Activated naive CD4-positive, alpha-beta T cell (primary cell): Measurements from ENCODE around the gene GUCY2C.
A peak's percentile ranks its signal among the peaks of the same experiment; 100 is the strongest.
"Not testable (repeated sequence)": the region's sequence is repeated elsewhere in the genome, so short reads cannot be mapped to it uniquely, and the experiment has no call there.

Experiments used
- DNase-seq, 4 experiments: peaks; one replicate each; lab custom pipeline; 2025; lab: John Stamatoyannopoulos, UW

GUCY2C gene

DNA sequence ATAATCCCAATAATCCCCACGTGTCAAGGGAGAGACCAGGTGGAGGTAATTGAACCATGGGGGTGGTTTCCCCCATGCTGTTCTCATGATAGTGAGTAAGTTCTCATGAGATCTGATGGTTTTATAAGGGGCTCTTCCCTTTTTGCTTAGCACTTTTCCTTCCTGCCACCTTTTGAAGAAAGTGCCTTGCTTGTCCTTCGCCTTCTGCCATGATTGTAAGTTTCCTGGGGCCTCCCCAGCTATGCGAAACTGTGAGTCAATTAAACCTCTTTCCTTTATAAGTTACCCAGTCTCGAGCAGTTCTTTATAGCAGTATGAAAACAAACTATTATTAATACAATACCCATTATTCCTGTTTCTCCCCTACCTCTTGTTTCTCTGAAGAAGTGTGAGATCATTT lies 14.2 kb downstream of the GUCY2C start:
- DNase-seq: not testable (repeated sequence)

DNA sequence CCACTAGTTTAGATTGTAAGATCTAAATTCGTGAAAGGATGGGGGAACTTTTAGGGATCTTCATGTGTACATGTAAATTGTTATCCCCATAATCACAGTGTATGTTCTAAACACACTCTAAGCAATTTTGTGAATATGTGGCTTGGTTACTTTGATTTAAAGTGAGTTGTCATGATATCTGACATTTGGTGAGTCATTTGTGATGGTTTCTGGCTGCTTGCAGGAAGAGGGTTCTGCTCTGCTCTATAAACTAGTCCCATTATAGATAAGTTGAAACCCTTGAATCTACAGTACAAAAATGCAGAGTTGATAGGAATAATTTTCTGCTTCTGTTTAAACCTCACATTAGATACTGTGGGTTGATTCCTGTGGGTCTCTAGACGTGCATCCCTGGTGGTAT lies 14.8 kb downstream of the GUCY2C start:
- DNase-seq: no peak

DNA sequence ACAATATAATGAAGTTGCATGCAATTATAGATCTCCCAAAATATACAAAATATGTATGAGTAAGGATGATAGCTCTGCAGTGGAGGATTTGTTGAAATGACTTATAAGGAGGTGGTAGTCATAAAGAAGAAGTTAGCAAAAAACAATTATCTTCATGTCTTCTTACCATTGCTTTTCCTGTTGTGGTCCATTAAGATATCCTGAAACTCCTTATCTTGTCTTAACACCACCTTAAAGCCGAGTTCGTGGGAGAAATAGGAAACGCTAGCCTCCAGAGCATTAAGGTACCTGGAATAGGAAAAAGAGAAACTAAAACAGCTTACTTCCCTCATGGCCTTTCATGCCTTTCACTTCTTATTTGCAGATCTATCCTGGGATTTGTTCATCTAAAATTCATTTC lies 15.2 kb downstream of the GUCY2C start:
- DNase-seq: no peak

DNA sequence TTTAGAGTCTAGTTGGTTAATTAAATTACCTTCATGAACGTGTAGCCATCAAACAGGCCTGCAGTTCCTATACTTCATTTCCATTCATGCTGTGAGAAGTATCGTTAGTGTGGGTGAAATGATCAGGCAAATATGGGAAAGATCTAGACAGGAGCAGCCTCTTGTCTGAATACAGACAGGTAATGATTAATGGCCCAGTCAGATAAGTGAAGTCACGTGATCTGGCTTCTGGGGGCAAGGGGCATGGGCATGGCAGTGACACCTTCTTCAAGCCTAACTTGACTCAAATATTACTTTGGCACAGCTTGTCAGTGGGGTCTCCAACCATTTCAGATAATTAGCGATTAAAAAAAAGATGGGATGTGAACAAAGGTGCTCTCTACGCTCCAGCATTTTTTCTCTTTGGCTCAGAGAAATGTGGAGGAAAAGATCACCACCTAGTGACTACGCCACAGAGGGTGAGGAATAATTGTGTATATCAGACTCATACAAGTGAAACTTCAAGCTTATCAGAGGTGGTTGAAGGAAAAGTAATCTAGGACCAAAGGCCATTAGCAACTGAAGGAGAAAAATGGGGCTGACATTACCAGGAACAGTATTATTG lies 17.8 kb downstream of the GUCY2C start:
- DNase-seq: no peak

DNA sequence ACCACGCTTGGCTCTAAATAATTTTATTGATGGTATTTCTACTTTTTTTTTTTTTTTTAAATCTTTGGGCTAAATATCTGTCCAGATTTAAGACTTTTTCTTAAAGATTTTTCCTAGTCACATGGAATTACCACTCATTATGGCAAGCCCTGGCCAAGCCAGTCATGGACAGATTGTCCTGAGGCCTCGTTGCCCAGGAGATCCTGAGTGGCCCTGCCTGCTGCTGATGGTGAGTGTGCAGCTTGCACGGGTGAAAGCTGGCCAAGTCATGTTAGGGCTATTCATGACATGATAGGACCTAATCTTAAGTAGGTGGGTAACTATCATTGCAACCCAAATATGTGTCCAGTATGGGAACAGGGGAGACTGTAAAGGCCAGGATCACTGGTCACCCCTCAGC lies 27.8 kb downstream of the GUCY2C start:
- no peak for DNase-seq

DNA sequence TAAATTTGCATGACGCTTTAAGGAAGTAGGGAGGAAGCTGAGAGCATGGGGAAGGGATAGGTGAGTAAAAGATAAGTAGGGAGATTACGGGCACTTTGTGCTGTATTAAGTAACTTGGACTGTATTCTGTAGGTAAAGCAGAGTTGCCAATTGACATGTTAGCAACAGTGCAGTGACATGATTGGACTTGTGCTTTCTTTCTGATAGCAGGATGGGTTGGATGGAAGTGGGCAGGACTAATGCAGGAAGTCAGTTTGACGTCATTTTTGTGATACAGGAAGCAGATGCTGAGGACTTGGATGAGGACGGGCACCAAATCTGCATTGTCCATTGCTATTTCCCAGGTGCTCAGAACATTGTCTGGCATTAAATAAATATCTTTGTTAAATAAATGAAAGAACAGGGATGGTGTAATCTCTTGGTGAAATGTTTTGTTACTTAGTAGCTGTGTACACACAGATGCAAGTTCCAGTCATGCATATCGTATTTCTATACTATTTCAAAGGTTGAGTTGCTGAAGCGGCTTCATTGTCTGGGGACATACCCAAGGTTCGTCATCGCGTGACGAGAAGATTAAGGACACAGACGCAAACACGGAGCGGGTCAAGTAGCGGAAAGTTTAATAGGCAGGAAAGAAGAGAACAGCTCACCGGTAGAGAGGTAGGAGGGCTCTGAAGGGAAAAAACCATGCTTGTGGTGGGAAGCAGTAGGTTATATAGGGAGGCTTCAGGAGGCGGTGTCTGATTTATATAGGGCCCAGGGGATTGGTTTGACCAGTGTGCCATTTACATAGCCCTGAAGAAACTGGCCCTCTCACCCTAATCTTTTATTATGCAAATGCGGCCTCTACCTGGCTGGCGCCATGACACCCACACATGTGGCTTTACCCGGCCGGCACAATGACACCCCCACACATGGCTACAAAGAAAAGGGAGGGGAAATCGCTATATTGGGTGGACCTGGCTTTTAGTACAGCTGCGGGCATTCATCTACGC lies 30.7 kb downstream of the GUCY2C start:
- no peak for DNase-seq

DNA sequence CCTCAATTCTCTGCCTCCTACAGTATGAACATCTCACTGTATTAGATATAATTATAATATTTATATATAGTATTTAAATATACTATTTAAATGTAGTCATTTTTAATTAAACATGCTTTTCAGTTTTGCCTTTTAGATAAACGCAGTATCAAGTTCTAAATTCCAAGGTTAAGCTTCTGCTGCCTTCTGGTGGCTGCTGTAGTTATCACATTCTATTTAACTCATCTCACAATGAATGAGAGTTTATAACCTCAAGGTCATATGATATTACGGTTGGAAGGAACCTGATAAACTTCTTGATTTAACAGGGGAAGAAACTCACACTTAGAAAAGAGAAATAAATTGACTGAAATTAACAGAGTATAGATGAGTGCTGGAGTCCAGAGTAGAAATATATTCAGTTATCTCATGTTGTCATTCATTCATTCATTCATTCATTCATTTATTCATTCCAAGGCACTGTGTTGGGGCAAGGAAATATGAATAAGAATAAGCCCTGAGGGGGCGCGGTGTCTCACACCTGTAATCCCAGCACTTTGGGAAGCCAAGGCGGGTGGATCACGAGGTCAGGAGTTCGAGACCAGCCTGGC lies 31.9 kb downstream of the GUCY2C start:
- DNase-seq: peak in 1 of 4 experiments; percentile 1

DNA sequence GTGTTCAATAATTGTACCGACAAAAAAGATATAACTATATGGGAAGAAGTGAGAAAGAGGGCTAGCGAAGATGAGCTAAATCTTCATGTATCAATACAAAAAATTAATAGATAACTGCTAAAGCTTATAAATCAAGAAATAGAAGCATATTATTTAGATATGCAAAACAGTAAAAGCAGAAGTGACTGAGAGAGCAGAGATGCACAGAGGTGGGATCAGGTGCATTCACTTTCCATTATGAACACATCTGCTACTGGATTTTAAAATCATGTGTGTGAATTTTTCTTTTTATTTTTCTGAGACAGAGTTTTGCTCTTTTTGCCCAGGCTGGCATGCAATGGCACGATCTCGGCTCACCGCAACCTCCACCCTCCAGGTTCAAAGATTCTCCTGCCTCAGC lies 33.4 kb downstream of the GUCY2C start:
- no peak for DNase-seq

DNA sequence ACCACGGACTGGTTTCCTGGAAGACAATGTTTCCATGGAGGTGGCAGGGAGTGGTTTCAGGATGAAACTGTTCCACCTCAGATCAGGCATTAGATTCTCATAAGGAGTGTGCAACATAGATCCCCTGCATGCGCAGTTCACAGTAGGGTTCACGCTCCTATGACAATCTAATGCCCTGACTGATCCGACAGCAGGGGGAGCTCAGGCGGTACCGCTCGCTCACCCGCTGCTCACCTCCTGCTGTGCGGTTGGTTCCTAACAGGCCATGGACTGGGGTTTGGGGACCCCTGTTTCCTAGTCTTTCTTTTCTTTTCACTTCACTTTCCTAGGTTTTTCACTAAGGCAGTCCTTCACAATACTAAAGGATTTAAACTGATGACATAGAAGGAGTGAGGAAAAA lies 39.6 kb downstream of the GUCY2C start:
- DNase-seq: no peak

DNA sequence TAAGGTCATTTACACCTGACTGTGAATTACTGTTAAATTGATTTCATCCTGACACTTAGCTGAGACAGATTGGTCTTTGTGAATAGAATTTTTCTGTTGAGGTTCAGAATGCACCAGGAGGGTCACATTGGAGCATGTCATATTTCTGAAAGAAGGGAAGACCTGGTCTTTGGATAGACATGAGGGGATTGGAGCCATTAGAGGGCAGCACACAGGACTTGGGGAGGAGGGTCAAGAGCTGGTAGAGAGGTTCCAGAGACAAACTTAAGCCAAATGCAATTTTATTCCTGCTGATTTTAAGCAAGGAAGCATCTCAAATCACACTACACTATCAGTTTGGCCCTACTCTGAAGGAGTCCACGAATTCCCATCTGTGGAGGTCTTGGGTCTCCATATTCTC lies 41.1 kb downstream of the GUCY2C start:
- DNase-seq: no peak

DNA sequence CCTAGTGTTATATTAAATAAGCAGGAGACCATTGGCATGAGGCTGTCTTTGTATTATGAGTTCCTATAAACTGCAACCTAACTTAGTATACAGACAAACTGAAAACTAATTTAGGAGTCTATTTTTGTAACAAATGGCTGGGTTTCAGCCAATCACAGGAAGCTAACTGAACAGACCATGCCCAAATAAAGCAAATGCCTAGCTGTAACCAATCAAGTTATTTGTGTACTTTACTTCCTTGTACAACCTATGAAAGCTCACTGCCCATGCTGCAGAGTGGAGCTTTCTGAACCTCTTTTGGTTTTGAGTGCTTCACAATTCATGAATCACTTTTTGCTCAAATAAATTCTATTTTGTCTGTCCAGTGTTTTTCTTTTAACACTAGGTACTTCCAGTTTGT lies 41.6 kb downstream of the GUCY2C start:
- DNase-seq: no peak

DNA sequence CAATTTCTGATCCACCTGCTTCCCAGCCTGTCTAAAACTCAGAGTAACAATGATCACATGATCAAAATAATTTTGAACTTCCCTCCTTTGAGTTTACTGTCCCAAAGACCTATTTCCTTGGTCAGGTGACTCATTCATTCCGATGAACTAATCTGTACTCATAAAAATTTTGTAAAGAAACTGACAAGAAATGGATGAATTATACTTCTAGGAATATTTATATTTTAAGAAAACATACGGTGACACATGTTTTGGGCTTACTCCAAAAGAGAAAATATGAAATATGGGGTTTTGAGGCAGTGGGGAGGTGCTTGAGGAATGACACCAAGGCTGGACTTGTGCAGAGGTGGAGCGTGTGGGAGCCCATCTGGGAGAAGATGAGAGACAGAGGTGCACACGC lies 42.0 kb downstream of the GUCY2C start:
- no peak for DNase-seq

DNA sequence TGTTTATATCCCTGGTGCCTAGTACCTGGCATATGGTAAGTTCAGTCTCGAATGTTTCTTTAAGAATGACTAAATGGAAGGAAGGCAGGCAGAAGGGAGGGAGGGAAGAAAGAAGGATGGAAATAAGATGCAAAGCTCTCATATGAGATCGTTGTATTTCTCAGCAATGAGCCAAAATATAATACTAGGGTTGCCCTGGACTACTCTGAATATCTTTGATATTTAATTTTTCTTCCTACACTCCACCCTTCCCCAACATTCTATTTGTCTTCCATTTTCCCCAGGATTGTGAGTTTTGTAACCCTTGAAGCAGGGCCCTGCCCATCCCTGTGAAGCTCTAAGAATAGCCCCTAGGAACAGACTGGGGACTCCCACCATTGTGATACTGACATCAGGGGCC lies 43.9 kb downstream of the GUCY2C start:
- no peak for DNase-seq

DNA sequence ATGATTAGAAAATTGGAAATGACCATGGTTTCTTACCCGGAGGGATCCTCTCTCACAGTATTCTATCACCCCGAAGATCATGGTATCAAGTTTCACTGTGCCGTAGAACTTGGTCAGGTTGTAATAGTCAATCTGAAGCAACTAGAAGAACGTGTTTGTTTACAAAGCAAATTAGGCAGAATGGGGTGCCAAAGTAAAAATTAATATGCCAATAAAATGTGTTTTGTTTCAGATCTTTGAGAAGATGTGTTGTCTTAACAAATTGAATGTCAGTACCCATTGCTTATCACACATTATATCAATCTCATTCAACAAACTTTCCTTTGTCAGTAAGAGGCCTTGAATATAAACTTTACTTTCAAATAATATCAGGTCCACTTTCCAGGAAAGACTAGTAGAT lies 45.0 kb downstream of the GUCY2C start:
- no peak for DNase-seq

DNA sequence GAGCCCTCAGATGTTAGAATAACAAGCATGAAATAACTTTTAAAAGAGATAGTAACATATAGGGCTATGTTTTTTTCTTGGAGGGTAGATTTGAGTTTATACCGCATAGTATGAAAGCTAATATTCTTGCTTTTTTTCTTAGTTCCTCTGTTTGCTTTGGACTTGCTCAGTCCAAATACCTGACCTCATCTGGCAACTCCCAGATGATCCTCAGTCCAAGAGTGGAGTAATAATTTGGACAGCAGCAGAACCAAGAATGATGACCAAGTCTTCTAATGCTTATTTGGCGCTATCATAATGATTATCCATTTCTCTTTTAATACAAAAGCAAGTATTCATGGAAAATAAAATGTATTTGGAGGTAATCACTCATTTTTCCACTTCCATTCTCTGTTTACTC lies 45.6 kb downstream of the GUCY2C start:
- DNase-seq: no peak

DNA sequence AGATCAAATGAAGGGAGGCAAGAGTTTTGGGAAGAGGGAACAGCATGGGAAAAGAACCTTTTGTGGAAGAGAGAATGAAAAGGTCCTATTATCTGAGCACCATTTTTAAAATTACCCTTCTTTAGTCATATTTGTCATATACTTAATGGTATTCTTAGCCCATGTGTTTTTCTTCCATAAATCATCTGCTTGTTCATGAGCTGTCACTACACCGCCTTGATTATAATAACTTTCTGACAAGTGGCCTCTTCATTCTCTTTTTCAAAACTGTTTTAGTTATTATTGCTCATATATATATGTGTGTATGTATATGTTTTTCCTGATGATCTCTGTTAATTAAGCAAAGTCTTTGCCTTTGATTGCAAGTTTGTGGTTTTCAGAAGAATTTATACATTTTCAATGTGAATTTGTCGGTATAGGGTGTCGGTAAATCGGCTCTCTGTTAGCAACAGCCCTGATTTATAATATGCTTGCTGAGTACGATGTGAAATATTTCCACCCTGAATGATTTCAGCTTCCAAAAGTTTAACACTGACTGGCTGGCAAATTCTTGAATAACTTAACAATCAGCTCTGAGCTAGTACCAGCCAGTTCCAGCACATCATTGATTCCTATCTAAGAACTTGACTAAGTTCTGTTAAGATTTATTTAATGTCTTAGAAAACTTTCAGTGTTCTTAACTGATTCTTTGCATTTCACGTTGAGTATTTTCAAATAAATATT lies 49.2 kb downstream of the GUCY2C start:
- DNase-seq: no peak

DNA sequence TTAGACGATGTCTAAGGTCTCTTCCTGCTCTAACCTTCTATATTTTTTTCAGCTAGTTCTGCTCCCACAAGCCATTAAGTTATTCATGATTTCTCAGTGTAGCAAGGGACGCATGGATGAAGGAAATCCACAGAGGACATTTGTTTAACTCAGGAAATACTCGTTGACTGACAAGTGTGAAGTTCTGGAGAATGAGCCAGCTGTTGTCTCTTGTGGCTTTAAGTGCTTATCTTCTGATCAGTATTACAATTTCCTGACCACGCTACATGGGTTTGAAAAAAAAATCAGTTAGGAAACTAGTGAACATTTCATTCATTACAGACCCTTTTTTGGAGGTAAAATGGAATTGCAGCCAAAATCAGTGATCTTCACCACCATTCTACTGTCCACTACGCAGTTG lies 53.1 kb downstream of the GUCY2C start:
- no peak for DNase-seq

DNA sequence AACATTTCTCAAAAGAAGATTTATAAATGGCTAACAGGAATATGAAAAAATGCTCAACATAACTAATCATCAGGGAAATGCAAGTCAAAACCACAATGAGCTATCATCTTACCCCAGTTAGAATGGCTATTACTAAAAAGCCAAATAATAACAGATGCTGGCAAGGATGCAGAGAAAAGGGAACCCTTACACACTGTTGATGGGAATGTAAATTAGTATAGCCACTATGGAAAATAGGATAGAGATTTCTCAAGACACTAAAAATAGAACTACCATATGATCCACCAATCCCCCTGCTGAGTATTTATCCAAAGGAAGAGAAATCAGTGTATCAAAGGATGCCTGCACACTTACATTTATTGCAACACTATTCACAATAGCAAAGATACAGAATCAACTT lies 58.3 kb downstream of the GUCY2C start:
- DNase-seq: no peak

DNA sequence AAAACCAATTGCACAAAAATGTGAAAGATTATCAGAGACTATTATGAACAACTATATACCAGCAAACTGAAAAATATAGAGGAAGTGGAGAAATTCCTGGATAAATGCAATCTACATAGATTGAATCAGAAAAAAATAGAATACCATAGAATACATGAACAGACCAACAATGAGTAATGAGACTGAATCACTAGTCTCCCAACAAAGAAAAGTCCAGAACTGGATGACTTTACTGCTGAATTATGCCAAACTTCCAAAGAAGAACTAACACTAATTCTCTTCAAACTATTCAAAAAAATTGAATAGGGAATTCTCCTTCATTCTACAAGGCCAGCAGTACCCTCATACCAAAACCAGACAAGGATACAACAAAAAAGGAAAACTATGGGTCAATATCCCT lies 60.6 kb downstream of the GUCY2C start:
- no peak for DNase-seq

DNA sequence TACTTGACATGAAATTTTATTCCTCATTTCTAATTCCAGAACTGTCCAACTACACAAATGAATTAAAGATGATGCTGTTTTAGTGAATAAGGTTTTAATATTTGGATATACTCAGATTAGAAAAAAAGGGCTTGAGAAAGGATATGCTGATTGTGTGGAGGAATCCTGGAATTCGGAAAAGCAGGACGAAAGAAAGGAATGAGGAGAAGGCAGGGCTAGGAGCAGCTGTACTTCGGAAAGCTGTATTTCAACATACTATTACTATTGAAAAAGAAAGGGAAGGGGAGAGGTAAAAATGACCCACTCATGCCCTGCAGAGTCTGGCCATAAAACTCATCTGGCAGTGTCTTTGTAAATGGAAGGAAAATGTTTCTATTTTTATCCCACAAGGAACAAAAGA lies 65.6 kb downstream of the GUCY2C start:
- DNase-seq: no peak

DNA sequence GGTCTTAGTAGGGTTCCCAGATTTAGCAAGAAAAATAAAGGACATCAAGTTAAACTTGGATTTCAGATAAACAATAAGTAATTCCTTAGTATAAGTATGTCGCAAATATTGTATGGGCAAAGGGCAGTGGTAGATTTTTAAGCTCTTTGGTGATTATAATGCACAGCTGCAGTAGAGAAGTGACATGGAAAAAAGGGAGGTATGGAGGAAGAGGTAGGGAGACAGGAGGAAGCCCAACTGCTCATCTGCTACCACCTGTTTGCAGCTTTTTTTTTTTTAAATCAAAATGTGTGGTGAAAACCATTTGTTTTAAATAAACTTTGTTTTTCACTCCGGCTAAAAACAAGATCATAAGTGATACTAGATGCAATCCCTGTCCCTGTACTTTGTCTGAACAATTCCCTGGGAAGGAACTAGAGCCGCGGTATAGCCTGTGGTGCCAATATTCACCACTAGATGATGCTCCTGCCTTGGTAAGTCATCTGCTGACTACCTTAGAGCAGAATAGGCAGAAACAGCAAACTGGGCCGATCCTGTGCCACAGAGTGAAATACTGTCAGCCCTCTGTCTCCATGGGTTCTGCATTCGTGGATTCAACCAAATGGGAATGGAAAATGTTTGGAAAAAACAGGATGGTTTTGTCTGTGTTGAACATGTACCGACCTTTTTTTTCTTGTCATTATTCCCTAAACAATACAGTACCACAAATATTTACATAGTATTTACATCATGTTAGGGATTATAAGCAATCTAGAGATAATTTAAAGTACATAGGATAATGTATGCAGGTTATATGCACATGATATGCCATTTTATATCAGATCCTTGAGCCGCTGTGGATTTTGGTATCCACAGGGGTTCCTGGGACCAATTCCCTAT lies 66.3 kb downstream of the GUCY2C start:
- peak in 3 of 4 experiments; percentile 1 to 39 (median 23) for DNase-seq
